ENCODE data around the gene PTPRR.

PTPRR gene

GRCh38 chr12:70686299-70686698 lies 234.2 kb downstream of the PTPRR start:
- DNase-seq = no peak

GRCh38 chr12:70683976-70684375 lies 236.6 kb downstream of the PTPRR start:
- no peak for DNase-seq

GRCh38 chr12:70671698-70672097 lies 248.8 kb downstream of the PTPRR start:
- DNase-seq = no peak

- no peak for DNase-seq
Observed at GRCh38 chr12:70670948-70671347, 249.6 kb downstream of the PTPRR start.

- DNase-seq = no peak
Observed at GRCh38 chr12:70667253-70667652, 253.3 kb downstream of the PTPRR start.

GRCh38 chr12:70666364-70666763 lies 254.2 kb downstream of the PTPRR start:
- DNase-seq = no peak

GRCh38 chr12:70664465-70664881 lies 256.1 kb downstream of the PTPRR start:
- DNase-seq = no peak

GRCh38 chr12:70663838-70664237 lies 256.7 kb downstream of the PTPRR start:
- DNase-seq = no peak

GRCh38 chr12:70661466-70662161 lies 258.9 kb downstream of the PTPRR start:
- DNase-seq = no peak

GRCh38 chr12:70660620-70661219 lies 259.8 kb downstream of the PTPRR start:
- DNase-seq = no peak

GRCh38 chr12:70660002-70660604 lies 260.4 kb downstream of the PTPRR start:
- DNase-seq = no peak

- DNase-seq = no peak
Observed at GRCh38 chr12:70659077-70659606, 261.4 kb downstream of the PTPRR start.

- no peak for DNase-seq
Observed at GRCh38 chr12:70657616-70658286, 262.8 kb downstream of the PTPRR start.

GRCh38 chr12:70652451-70652850 lies 268.1 kb downstream of the PTPRR start:
- no peak for DNase-seq

- no peak for DNase-seq
Observed at GRCh38 chr12:70648831-70649230, 271.7 kb downstream of the PTPRR start.

- DNase-seq = no peak
Observed at GRCh38 chr12:70648191-70648590, 272.3 kb downstream of the PTPRR start.

- DNase-seq = no peak
Observed at GRCh38 chr12:70646850-70647249, 273.7 kb downstream of the PTPRR start.

GRCh38 chr12:70645494-70646317 lies 274.8 kb downstream of the PTPRR start:
- peak in 1 of 5 experiments; percentile 31 for DNase-seq

- DNase-seq = no peak
Observed at GRCh38 chr12:70644861-70645260, 275.7 kb downstream of the PTPRR start.

- no peak for DNase-seq
Observed at GRCh38 chr12:70643939-70644338, 276.6 kb downstream of the PTPRR start.

- no peak for DNase-seq
Observed at GRCh38 chr12:70641691-70642090, 278.8 kb downstream of the PTPRR start.

GRCh38 chr12:70640901-70641300 lies 279.6 kb downstream of the PTPRR start:
- no peak for DNase-seq

All from T-helper 2 cell (primary cell).